CD8-positive, alpha-beta memory T cell (primary cell): ENCODE data around the gene PDZD2. TPM values are rescaled to one million over a fixed set of nuclear protein-coding genes. Genes with fewer than 3 reads are reported as not detected.

Source experiments
- CTCF ChIA-PET: fragments of 350-600 bp; sonication (Branson Sonifier 250); formaldehyde crosslinking; loops from one replicate; lab custom pipeline; 2021; ENCODE audit warnings: antibody characterized with exemption; lab: Charles Lee
- POLR2A ChIA-PET: fragments of 350-600 bp; sonication (Branson Sonifier 250); formaldehyde crosslinking; loops from one replicate; lab custom pipeline; 2021; ENCODE audit warnings: antibody characterized with exemption; lab: Charles Lee
- DNase-seq, 5 donors: peaks; one replicate each; pipeline versions ENCODE4 v3.0.0 to v3.0.0-alpha.2; 2020 to 2022; ENCODE audit warnings: mixed read lengths in 1 of 5
- H3K27ac ChIP-seq: one replicate; pipeline ENCODE4 v1.7.0; 2013; ENCODE audit warnings: low read depth, mild to moderate bottlenecking, low read length, moderate library complexity
- H3K27me3 ChIP-seq: 2 replicates; pipeline ENCODE4 v1.7.0; 2013; ENCODE audit warnings: low read length, mild to moderate bottlenecking; ENCODE audit not compliant: insufficient read depth, poor library complexity, severe bottlenecking
- H3K36me3 ChIP-seq: 2 replicates; pipeline ENCODE4 v1.7.0; 2013; ENCODE audit warnings: mild to moderate bottlenecking, low read length, moderate library complexity; ENCODE audit not compliant: insufficient read depth
- H3K4me1 ChIP-seq: 2 replicates; pipeline ENCODE4 v1.7.0; 2013; ENCODE audit warnings: mild to moderate bottlenecking, low read length, moderate library complexity; ENCODE audit not compliant: insufficient read depth
- H3K4me3 ChIP-seq: 2 replicates; pipeline ENCODE4 v1.7.0; 2013; ENCODE audit warnings: mild to moderate bottlenecking, low read length
- H3K9me3 ChIP-seq: 2 replicates; pipeline ENCODE4 v1.7.0; 2013; ENCODE audit warnings: mild to moderate bottlenecking, low read length
- H3K27ac Mint-ChIP-seq, 8 donors: one replicate each; pipeline ENCODE4 v1.8.0; 2020 to 2021; ENCODE audit warnings: mixed read lengths in 8 of 8, mild to moderate bottlenecking in 6 of 8, inconsistent platforms in 3 of 8, moderate library complexity in 3 of 8
- H3K27me3 Mint-ChIP-seq, 2 donors: one replicate each; pipeline ENCODE4 v1.8.0; 2020 to 2021; ENCODE audit warnings: mixed read lengths in 2 of 2, mild to moderate bottlenecking in 1 of 2, moderate library complexity in 1 of 2
- H3K36me3 Mint-ChIP-seq, 3 donors: one replicate each; pipeline ENCODE4 v1.8.0; 2020 to 2021; ENCODE audit warnings: mixed read lengths in 3 of 3, inconsistent platforms in 1 of 3, mild to moderate bottlenecking in 1 of 3
- H3K4me1 Mint-ChIP-seq, 3 donors: one replicate each; pipeline ENCODE4 v1.8.0; 2020 to 2021; ENCODE audit warnings: mixed read lengths in 3 of 3, inconsistent platforms in 1 of 3, mild to moderate bottlenecking in 1 of 3
- H3K4me3 Mint-ChIP-seq, 7 donors: one replicate each; pipeline ENCODE4 v1.8.0; 2020 to 2021; ENCODE audit warnings: mixed read lengths in 7 of 7, mild to moderate bottlenecking in 6 of 7, moderate library complexity in 4 of 7, inconsistent platforms in 2 of 7
- H3K9me3 Mint-ChIP-seq, 5 donors: one replicate each; pipeline ENCODE4 v1.8.0; 2020 to 2022; ENCODE audit warnings: mixed read lengths in 5 of 5, mild to moderate bottlenecking in 3 of 5, moderate library complexity in 2 of 5, inconsistent platforms in 1 of 5
- polyA plus RNA-seq: library from polyadenylated mRNA; unstranded; fragments of 300-500 nt; fragmentation: Illumina TruSeq; gene quantifications from one replicate; pipeline ENCODE4 v1.2.3, GENCODE V29; 2021
- total RNA-seq, 2 experiments: library from RNA; stranded (reverse); gene quantifications; one replicate each; pipeline ENCODE4 v1.2.3, GENCODE V29; 2021

Gene PDZD2
- total and polyA plus RNA-seq, 3 experiments from 2014 or later: 0.15 to 0.40 (median 0.27) TPM

- Mint-ChIP-seq H3K36me3 (no peaks in the 10 kb centered on the region), H3K9me3 (no peaks in the 10 kb centered on the region), H3K27me3 (no peaks in the 10 kb centered on the region), H3K4me3 (no peak overlapping the region), H3K27ac (no peak overlapping the region), H3K4me1 (peaks cover 2 to 4% (median 3%) of the 10 kb centered on the region in 3 donors)
- Histone ChIP-seq H3K27me3 (no peaks in the 10 kb centered on the region), H3K9me3 (no peaks in the 10 kb centered on the region), H3K36me3 (no peaks in the 10 kb centered on the region), H3K4me1 (no peaks in the 10 kb centered on the region), H3K4me3 (no peak overlapping the region), H3K27ac (no peak overlapping the region)
- ChIA-PET CTCF (interaction anchor here (1.0 kb wide), 1 partner anchor 11 kb away, joined by 4 read pairs; no protein-coding TSS in a partner anchor), POLR2A (no interaction called here)
- no peak for DNase-seq
These were observed 449.3 kb downstream of the PDZD2 start for GRCh38 chr5:32088214-32088613.

GRCh38 chr5:32089146-32090000, 450.4 kb downstream of the PDZD2 start:
- no peaks in the 10 kb centered on the region for H3K9me3 ChIP-seq
- peaks cover 3 to 6% (median 6%) of the 10 kb centered on the region in 3 donors for H3K4me1 Mint-ChIP-seq
- no peaks in the 10 kb centered on the region for H3K36me3 ChIP-seq
- no peaks in the 10 kb centered on the region for H3K36me3 Mint-ChIP-seq
- no peak overlapping the region for H3K27ac ChIP-seq
- no peak overlapping the region for H3K27ac Mint-ChIP-seq
- CTCF ChIA-PET: no interaction called here
- no peak for DNase-seq
- H3K4me1 ChIP-seq: no peaks in the 10 kb centered on the region
- H3K27me3 ChIP-seq: no peaks in the 10 kb centered on the region
- H3K4me3 Mint-ChIP-seq: no peak overlapping the region
- POLR2A ChIA-PET: no interaction called here
- H3K9me3 Mint-ChIP-seq: no peaks in the 10 kb centered on the region
- H3K27me3 Mint-ChIP-seq: no peaks in the 10 kb centered on the region
- H3K4me3 ChIP-seq: no peak overlapping the region

- ChIA-PET CTCF (no interaction called here), POLR2A (no interaction called here)
- H3K27me3 Mint-ChIP-seq: no peaks in the 10 kb centered on the region
- Histone ChIP-seq H3K9me3 (no peaks in the 10 kb centered on the region), H3K4me1 (no peaks in the 10 kb centered on the region), H3K27ac (no peak overlapping the region), H3K4me3 (no peak overlapping the region), H3K36me3 (no peaks in the 10 kb centered on the region), H3K27me3 (no peaks in the 10 kb centered on the region)
- no peaks in the 10 kb centered on the region for H3K36me3 Mint-ChIP-seq
- H3K9me3 Mint-ChIP-seq: no peaks in the 10 kb centered on the region
- H3K4me3 Mint-ChIP-seq: no peak overlapping the region
- peaks cover 3 to 6% (median 6%) of the 10 kb centered on the region in 3 donors for H3K4me1 Mint-ChIP-seq
- no peak overlapping the region for H3K27ac Mint-ChIP-seq
- DNase-seq: no peak
These were observed 451.3 kb downstream of the PDZD2 start for GRCh38 chr5:32090026-32090754.

- H3K9me3 ChIP-seq: no peaks in the 10 kb centered on the region
- H3K36me3 ChIP-seq: no peaks in the 10 kb centered on the region
- no peak overlapping the region for H3K4me3 Mint-ChIP-seq
- DNase-seq: no peak
- no peaks in the 10 kb centered on the region for H3K36me3 Mint-ChIP-seq
- ChIA-PET POLR2A (no interaction called here), CTCF (no interaction called here)
- H3K4me1 Mint-ChIP-seq: peaks cover 3 to 6% (median 6%) of the 10 kb centered on the region in 3 donors
- no peaks in the 10 kb centered on the region for H3K9me3 Mint-ChIP-seq
- no peaks in the 10 kb centered on the region for H3K27me3 Mint-ChIP-seq
- H3K4me3 ChIP-seq: no peak overlapping the region
- H3K27ac Mint-ChIP-seq: no peak overlapping the region
- no peaks in the 10 kb centered on the region for H3K27me3 ChIP-seq
- no peaks in the 10 kb centered on the region for H3K4me1 ChIP-seq
- H3K27ac ChIP-seq: no peak overlapping the region
These were observed 451.8 kb downstream of the PDZD2 start for GRCh38 chr5:32090755-32091128.

GRCh38 chr5:32092938-32093812, 454.2 kb downstream of the PDZD2 start:
- no peaks in the 10 kb centered on the region for H3K9me3 ChIP-seq
- peak; percentile 24 to 64 (median 39) for DNase-seq
- H3K4me1 ChIP-seq: no peaks in the 10 kb centered on the region
- peaks cover 3% of the 10 kb centered on the region for H3K36me3 ChIP-seq
- Mint-ChIP-seq H3K4me1 (peaks cover 3 to 6% (median 6%) of the 10 kb centered on the region in 3 donors), H3K36me3 (peaks cover 0 to 7% (median 3%) of the 10 kb centered on the region in 3 donors), H3K4me3 (no peak overlapping the region), H3K9me3 (no peaks in the 10 kb centered on the region), H3K27ac (peak overlapping the region in 3 of 8 donors; percentile 42 to 64 (median 43)), H3K27me3 (no peaks in the 10 kb centered on the region)
- H3K27ac ChIP-seq: no peak overlapping the region
- CTCF ChIA-PET: interaction anchor here (0.6 to 1.5 kb wide), 8 partner anchors 9 to 522 kb away, joined by 3 to 9 read pairs (median 5); no protein-coding TSS in a partner anchor
- POLR2A ChIA-PET: interaction anchor here (0.5 kb wide), 1 partner anchor 220 kb away, joined by 3 read pairs; no protein-coding TSS in a partner anchor
- no peak overlapping the region for H3K4me3 ChIP-seq
- no peaks in the 10 kb centered on the region for H3K27me3 ChIP-seq

GRCh38 chr5:32094691-32095090, 455.8 kb downstream of the PDZD2 start:
- Mint-ChIP-seq H3K9me3 (no peaks in the 10 kb centered on the region), H3K27ac (peak overlapping the region in 3 of 8 donors; percentile 12 to 80 (median 63)), H3K27me3 (no peaks in the 10 kb centered on the region), H3K36me3 (peaks cover 0 to 16% (median 3%) of the 10 kb centered on the region in 3 donors), H3K4me3 (no peak overlapping the region), H3K4me1 (peaks cover 3 to 6% (median 6%) of the 10 kb centered on the region in 3 donors)
- no peaks in the 10 kb centered on the region for H3K4me1 ChIP-seq
- DNase-seq: no peak
- no peak overlapping the region for H3K4me3 ChIP-seq
- H3K27ac ChIP-seq: no peak overlapping the region
- H3K27me3 ChIP-seq: no peaks in the 10 kb centered on the region
- CTCF ChIA-PET: no interaction called here
- POLR2A ChIA-PET: no interaction called here
- peaks cover 7% of the 10 kb centered on the region for H3K36me3 ChIP-seq
- H3K9me3 ChIP-seq: no peaks in the 10 kb centered on the region

- H3K36me3 ChIP-seq: peaks cover 10% of the 10 kb centered on the region
- no peaks in the 10 kb centered on the region for H3K9me3 Mint-ChIP-seq
- H3K4me1 ChIP-seq: no peaks in the 10 kb centered on the region
- ChIA-PET CTCF (interaction anchor here (1.2 kb wide), 1 partner anchor 19 kb away, joined by 4 read pairs; no protein-coding TSS in a partner anchor), POLR2A (no interaction called here)
- H3K4me1 Mint-ChIP-seq: peaks cover 3 to 6% (median 6%) of the 10 kb centered on the region in 3 donors
- H3K27me3 Mint-ChIP-seq: no peaks in the 10 kb centered on the region
- no peaks in the 10 kb centered on the region for H3K27me3 ChIP-seq
- H3K4me3 Mint-ChIP-seq: no peak overlapping the region
- no peak overlapping the region for H3K4me3 ChIP-seq
- peak overlapping the region in 3 of 8 donors; percentile 10 to 80 (median 23) for H3K27ac Mint-ChIP-seq
- H3K27ac ChIP-seq: no peak overlapping the region
- H3K9me3 ChIP-seq: no peaks in the 10 kb centered on the region
- no peak for DNase-seq
- peaks cover 0 to 22% (median 3%) of the 10 kb centered on the region in 3 donors for H3K36me3 Mint-ChIP-seq
These were observed 456.3 kb downstream of the PDZD2 start for GRCh38 chr5:32095261-32095671.
